ENCODE results near the gene BNIP1. TPM values are rescaled to one million over a fixed set of nuclear protein-coding genes. Genes with fewer than 3 reads are reported as not detected.

The BNIP1 gene
- total RNA-seq, 2 experiments from 2014 or later = 22.5 to 24.4 TPM

DNA sequence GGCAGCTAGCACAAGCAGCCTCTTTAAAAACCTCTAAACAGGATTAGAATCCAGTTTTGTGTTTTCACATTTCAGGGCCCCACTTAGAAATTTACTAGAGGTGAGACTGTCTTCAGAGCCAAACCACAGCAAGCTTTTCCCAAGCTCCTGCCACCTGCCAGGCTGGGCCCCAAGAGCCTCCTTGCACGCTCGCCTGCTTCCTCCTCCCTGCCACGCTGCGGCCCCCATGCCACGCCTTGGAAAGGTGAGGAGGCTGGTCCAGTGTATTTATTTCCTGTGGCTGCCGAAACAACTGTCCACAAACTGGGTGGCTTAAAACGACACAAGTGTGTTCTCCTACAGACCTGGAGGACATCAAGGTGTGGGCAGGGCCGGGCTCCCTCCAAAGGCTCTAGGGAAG lies 47.2 kb downstream of the BNIP1 start:
- ATAC-seq (ENCODE audit: poor library complexity) (no peak), DNase-seq (no peak)
- no peaks in the 10 kb centered on the region for H3K36me3 ChIP-seq (ENCODE audit: insufficient read depth, low read length)
- peaks cover 0 to 2% of the 10 kb centered on the region in 2 experiments for H3K27me3 ChIP-seq (ENCODE audit: control insufficient read depth in 1 of 2, insufficient read depth in 2 of 2, low read length in 2 of 2)
- H3K27ac ChIP-seq (ENCODE audit: low read depth in 1 of 2, low read length in 2 of 2) = no peak overlapping the region
- no peak overlapping the region for H3K4me3 Mint-ChIP-seq
- H3K4me1 ChIP-seq (ENCODE audit: insufficient read depth, low read length) = no peaks in the 10 kb centered on the region
- H3K27me3 Mint-ChIP-seq = peaks cover 17% of the 10 kb centered on the region
- CTCF ChIA-PET = no interaction called here
- intact Hi-C loops (cut with DNase I, micrococcal nuclease) = no loop called here
- H3K9me3 Mint-ChIP-seq = no peaks in the 10 kb centered on the region
- H3K4me1 Mint-ChIP-seq (ENCODE audit: low read depth) = no peaks in the 10 kb centered on the region
- POLR2A ChIA-PET = no interaction called here
- peaks cover 0 to 5% of the 10 kb centered on the region in 2 experiments for H3K9me3 ChIP-seq (ENCODE audit: control insufficient read depth in 1 of 2, insufficient read depth in 1 of 2, low read length in 2 of 2)
- no peaks in the 10 kb centered on the region for H3K36me3 Mint-ChIP-seq (ENCODE audit: low read depth)
- H3K27ac Mint-ChIP-seq = no peak overlapping the region
- TF ChIP-seq, protein P1, sequence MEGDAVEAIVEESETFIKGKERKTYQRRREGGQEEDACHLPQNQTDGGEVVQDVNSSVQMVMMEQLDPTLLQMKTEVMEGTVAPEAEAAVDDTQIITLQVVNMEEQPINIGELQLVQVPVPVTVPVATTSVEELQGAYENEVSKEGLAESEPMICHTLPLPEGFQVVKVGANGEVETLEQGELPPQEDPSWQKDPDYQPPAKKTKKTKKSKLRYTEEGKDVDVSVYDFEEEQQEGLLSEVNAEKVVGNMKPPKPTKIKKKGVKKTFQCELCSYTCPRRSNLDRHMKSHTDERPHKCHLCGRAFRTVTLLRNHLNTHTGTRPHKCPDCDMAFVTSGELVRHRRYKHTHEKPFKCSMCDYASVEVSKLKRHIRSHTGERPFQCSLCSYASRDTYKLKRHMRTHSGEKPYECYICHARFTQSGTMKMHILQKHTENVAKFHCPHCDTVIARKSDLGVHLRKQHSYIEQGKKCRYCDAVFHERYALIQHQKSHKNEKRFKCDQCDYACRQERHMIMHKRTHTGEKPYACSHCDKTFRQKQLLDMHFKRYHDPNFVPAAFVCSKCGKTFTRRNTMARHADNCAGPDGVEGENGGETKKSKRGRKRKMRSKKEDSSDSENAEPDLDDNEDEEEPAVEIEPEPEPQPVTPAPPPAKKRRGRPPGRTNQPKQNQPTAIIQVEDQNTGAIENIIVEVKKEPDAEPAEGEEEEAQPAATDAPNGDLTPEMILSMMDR (IDR thresholded peaks at IDR 0.05) = no peak
- no peak overlapping the region for H3K4me3 ChIP-seq (ENCODE audit: low read length)

DNA sequence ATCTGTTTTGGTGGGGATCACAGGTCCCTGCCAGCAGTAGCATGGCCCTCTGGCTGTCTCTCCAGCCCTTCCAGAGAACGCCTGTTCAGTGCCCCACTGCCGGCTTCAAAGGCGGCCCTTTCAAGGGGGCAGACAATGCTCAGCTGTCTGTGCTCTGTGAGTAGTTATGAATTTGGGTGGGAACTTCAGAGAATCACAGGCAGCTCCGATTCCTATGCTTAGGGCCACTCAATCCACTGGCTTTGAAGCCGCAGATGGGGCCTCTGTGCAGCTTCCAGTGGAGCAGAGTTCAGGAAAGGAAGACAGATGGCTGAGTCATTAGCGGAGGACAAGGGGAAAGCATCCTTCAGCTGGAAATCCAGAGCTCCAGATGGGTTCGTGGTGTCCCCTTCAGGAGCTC lies 48.2 kb downstream of the BNIP1 start:
- peaks cover 0 to 5% of the 10 kb centered on the region in 2 experiments for H3K27me3 ChIP-seq (ENCODE audit: control insufficient read depth in 1 of 2, insufficient read depth in 2 of 2, low read length in 2 of 2)
- H3K9me3 Mint-ChIP-seq = no peaks in the 10 kb centered on the region
- no peak overlapping the region for H3K27ac ChIP-seq (ENCODE audit: low read depth in 1 of 2, low read length in 2 of 2)
- H3K27me3 Mint-ChIP-seq = peaks cover 24% of the 10 kb centered on the region
- TF ChIP-seq, protein P1 (IDR thresholded peaks at IDR 0.05) = no peak
- H3K36me3 Mint-ChIP-seq (ENCODE audit: low read depth) = no peaks in the 10 kb centered on the region
- intact Hi-C loops (cut with DNase I, micrococcal nuclease) = no loop called here
- ATAC-seq (ENCODE audit: poor library complexity) (no peak), DNase-seq (no peak)
- H3K4me3 ChIP-seq (ENCODE audit: low read length) = no peak overlapping the region
- no peak overlapping the region for H3K27ac Mint-ChIP-seq
- ChIA-PET CTCF (no interaction called here), POLR2A (no interaction called here)
- H3K4me1 ChIP-seq (ENCODE audit: insufficient read depth, low read length) = no peaks in the 10 kb centered on the region
- H3K36me3 ChIP-seq (ENCODE audit: insufficient read depth, low read length) = no peaks in the 10 kb centered on the region
- H3K4me3 Mint-ChIP-seq = no peak overlapping the region
- H3K9me3 ChIP-seq (ENCODE audit: control insufficient read depth in 1 of 2, insufficient read depth in 1 of 2, low read length in 2 of 2) = peaks cover 0 to 5% of the 10 kb centered on the region in 2 experiments
- no peaks in the 10 kb centered on the region for H3K4me1 Mint-ChIP-seq (ENCODE audit: low read depth)

DNA sequence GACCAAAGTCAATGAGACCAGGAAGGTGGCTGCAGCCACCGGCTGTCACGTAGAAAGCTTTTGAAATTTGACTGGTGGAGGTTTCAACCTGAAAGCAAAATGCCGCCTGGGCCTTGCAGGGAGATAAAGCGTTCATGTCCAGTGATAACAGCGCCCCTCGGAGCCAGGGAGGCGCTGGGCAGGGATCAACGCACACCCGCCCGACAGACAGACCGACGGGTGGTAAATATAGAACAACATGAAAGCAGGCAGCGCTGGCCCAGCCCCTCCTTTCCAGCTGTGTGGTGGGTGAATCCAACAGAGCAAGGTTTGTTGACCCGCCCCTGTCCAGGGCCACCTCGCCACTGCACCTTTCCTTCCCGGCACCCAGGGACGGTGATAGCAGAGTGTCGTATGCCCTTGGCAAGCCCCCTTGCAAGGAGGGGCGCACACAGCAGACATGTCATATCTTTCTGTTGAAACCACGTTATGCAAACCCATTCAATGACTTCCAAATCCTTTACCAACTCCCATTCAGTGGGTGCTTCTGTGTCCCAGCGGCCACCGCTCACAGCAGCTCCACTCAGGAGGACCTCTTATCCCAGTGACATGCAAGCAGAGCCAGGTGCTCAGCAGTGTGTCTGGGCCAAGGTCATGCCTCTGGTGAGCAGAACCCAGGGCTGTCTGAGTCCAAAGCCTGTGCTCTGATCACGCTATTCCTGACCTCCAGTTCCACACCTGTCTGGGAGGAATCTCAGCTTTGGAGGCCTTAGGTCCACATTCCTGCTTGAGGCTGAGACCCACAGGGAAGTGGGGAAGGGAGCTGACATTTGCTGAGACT lies 52.0 kb downstream of the BNIP1 start:
- H3K4me3 Mint-ChIP-seq = no peak overlapping the region
- ChIA-PET POLR2A (no interaction called here), CTCF (no interaction called here)
- Histone ChIP-seq H3K36me3 (ENCODE audit: insufficient read depth, low read length) (no peaks in the 10 kb centered on the region), H3K4me3 (ENCODE audit: low read length) (no peak overlapping the region), H3K4me1 (ENCODE audit: insufficient read depth, low read length) (no peaks in the 10 kb centered on the region), H3K27me3 (ENCODE audit: control insufficient read depth in 1 of 2, insufficient read depth in 2 of 2, low read length in 2 of 2) (peaks cover 5 to 6% of the 10 kb centered on the region in 2 experiments), H3K9me3 (ENCODE audit: control insufficient read depth in 1 of 2, insufficient read depth in 1 of 2, low read length in 2 of 2) (peaks cover 8 to 25% of the 10 kb centered on the region in 2 experiments), H3K27ac (ENCODE audit: low read depth in 1 of 2, low read length in 2 of 2) (no peak overlapping the region)
- H3K4me1 Mint-ChIP-seq (ENCODE audit: low read depth) = no peaks in the 10 kb centered on the region
- TF ChIP-seq, protein P1 (IDR thresholded peaks at IDR 0.05) = no peak
- peaks cover 32% of the 10 kb centered on the region for H3K27me3 Mint-ChIP-seq
- intact Hi-C loops (cut with DNase I, micrococcal nuclease) = no loop called here
- H3K36me3 Mint-ChIP-seq (ENCODE audit: low read depth) = no peaks in the 10 kb centered on the region
- ATAC-seq (ENCODE audit: poor library complexity) = no peak
- H3K9me3 Mint-ChIP-seq = peaks cover 3% of the 10 kb centered on the region
- no peak overlapping the region for H3K27ac Mint-ChIP-seq
- DNase-seq = no peak

All from CD4-positive, alpha-beta T cell (primary cell).